Raji (cell line): ENCODE measurements around the gene ANO2.

Experiments used
- POLR2A ChIP-seq: IDR thresholded peaks from 2 replicates; pipeline ENCODE4 v1.6.1; 2011; ENCODE audit warnings: low read depth, low read length, control low read depth; ENCODE audit not compliant: insufficient read depth

Gene ANO2

GRCh38 chr12:5944688-5945070 lies 380 bp downstream of the ANO2 start:
- TF ChIP-seq POLR2A: no peak

GRCh38 chr12:5944053-5944452 lies 1.0 kb downstream of the ANO2 start:
- TF ChIP-seq POLR2A: no peak

GRCh38 chr12:5941907-5942306 lies 3.2 kb downstream of the ANO2 start:
- no peak for TF ChIP-seq POLR2A

GRCh38 chr12:5927732-5928516 lies 17.1 kb downstream of the ANO2 start:
- TF ChIP-seq POLR2A: no peak

GRCh38 chr12:5925646-5926045 lies 19.4 kb downstream of the ANO2 start:
- TF ChIP-seq POLR2A: no peak

- no peak for TF ChIP-seq POLR2A
These were observed 20.7 kb downstream of the ANO2 start for GRCh38 chr12:5924342-5924741.

GRCh38 chr12:5923751-5924150 lies 21.3 kb downstream of the ANO2 start:
- no peak for TF ChIP-seq POLR2A

GRCh38 chr12:5923043-5923605 lies 21.9 kb downstream of the ANO2 start:
- TF ChIP-seq POLR2A: no peak

- no peak for TF ChIP-seq POLR2A
These were observed 22.8 kb downstream of the ANO2 start for GRCh38 chr12:5921966-5922899.

GRCh38 chr12:5921027-5921909 lies 23.8 kb downstream of the ANO2 start:
- TF ChIP-seq POLR2A: no peak

GRCh38 chr12:5916785-5917290 lies 28.2 kb downstream of the ANO2 start:
- no peak for TF ChIP-seq POLR2A

GRCh38 chr12:5915511-5915910 lies 29.5 kb downstream of the ANO2 start:
- no peak for TF ChIP-seq POLR2A

- TF ChIP-seq POLR2A: no peak
These were observed 30.5 kb downstream of the ANO2 start for GRCh38 chr12:5914387-5915149.

- TF ChIP-seq POLR2A: no peak
These were observed 31.7 kb downstream of the ANO2 start for GRCh38 chr12:5913387-5913786.
